Skeletal muscle tissue (tissue), 4 donors: ENCODE data around the gene CYP2A7. TPM values are rescaled to one million over a fixed set of nuclear protein-coding genes. Genes with fewer than 3 reads are reported as not detected.
"Not testable (repeated sequence)": the region's sequence is repeated elsewhere in the genome, so short reads cannot be mapped to it uniquely, and the experiment has no call there.

ENCODE experiments used
- H3K27ac ChIP-seq: one replicate; pipeline ENCODE4 v1.7.0; 2013; ENCODE audit warnings: mild to moderate bottlenecking, low read depth, low read length, inconsistent platforms
- H3K27me3 ChIP-seq, 3 donors: one replicate each; pipeline ENCODE4 v1.7.0; 2013; ENCODE audit warnings: low read length in 3 of 3; ENCODE audit not compliant: control insufficient read depth in 3 of 3, insufficient read depth in 3 of 3
- H3K36me3 ChIP-seq, 3 donors: one replicate each; pipeline ENCODE4 v1.7.0; 2013; ENCODE audit warnings: low read length in 3 of 3; ENCODE audit not compliant: control insufficient read depth in 3 of 3, insufficient read depth in 3 of 3
- H3K4me1 ChIP-seq, 3 donors: one replicate each; pipeline ENCODE4 v1.7.0; 2013; ENCODE audit warnings: low read length in 3 of 3, mild to moderate bottlenecking in 3 of 3; ENCODE audit not compliant: control insufficient read depth in 3 of 3, insufficient read depth in 3 of 3
- H3K4me3 ChIP-seq, 3 donors: one replicate each; pipeline ENCODE4 v1.7.0; 2013; ENCODE audit warnings: low read length in 3 of 3
- H3K9ac ChIP-seq, 3 donors: one replicate each; pipeline ENCODE4 v1.7.0; 2013; ENCODE audit warnings: low read length in 3 of 3, mild to moderate bottlenecking in 3 of 3, moderate library complexity in 2 of 3, low read depth in 1 of 3
- H3K9me3 ChIP-seq, 3 donors: one replicate each; pipeline ENCODE4 v1.7.0; 2013; ENCODE audit warnings: low read length in 3 of 3; ENCODE audit not compliant: control insufficient read depth in 3 of 3
- total RNA-seq: library from RNA; depleted of rRNA; stranded (reverse); fragments of >200 nt; gene quantifications from one replicate; pipeline ENCODE4 v1.2.3, GENCODE V29; 2014
- donor health status: Osteomylitis.

Gene CYP2A7
- total RNA-seq, 1 donor from 2014 or later: not detected

GRCh38 chr19:40829205-40829604 is 52.8 kb downstream of the CYP2A7 start:
- Histone ChIP-seq H3K9ac (no peak overlapping the region), H3K36me3 (peaks cover 8 to 12% (median 9%) of the 10 kb centered on the region in 3 donors), H3K4me3 (no peak overlapping the region)

GRCh38 chr19:40827386-40828247 is 54.4 kb downstream of the CYP2A7 start:
- Histone ChIP-seq H3K36me3 (peaks cover 8 to 12% (median 9%) of the 10 kb centered on the region in 3 donors), H3K27me3 (no peaks in the 10 kb centered on the region), H3K4me3 (no peak overlapping the region), H3K9me3 (no peaks in the 10 kb centered on the region), H3K9ac (no peak overlapping the region), H3K27ac (no peak overlapping the region), H3K4me1 (peaks cover 9 to 14% (median 10%) of the 10 kb centered on the region in 3 donors)

More at GRCh38 chr19:40829205-40829604, 52.8 kb downstream of the CYP2A7 start:
- H3K9me3 ChIP-seq: no peaks in the 10 kb centered on the region
- H3K27ac ChIP-seq: no peak overlapping the region
- H3K4me1 ChIP-seq: peaks cover 3 to 6% (median 4%) of the 10 kb centered on the region in 3 donors
- H3K27me3 ChIP-seq: no peaks in the 10 kb centered on the region

- Histone ChIP-seq H3K4me1 (peaks cover 10 to 13% (median 10%) of the 10 kb centered on the region in 3 donors), H3K36me3 (peaks cover 8 to 12% (median 9%) of the 10 kb centered on the region in 3 donors)
- H3K4me3 ChIP-seq, H3K27me3 ChIP-seq, H3K9ac ChIP-seq, H3K9me3 ChIP-seq, H3K27ac ChIP-seq: not testable (repeated sequence)
Measured at GRCh38 chr19:40826699-40827385, 55.2 kb downstream of the CYP2A7 start.

GRCh38 chr19:40826312-40826698 is 55.7 kb downstream of the CYP2A7 start:
- not testable (repeated sequence) for H3K9ac ChIP-seq, H3K4me1 ChIP-seq, H3K27ac ChIP-seq, H3K4me3 ChIP-seq, H3K27me3 ChIP-seq, H3K9me3 ChIP-seq
- H3K36me3 ChIP-seq: peaks cover 8 to 12% (median 9%) of the 10 kb centered on the region in 3 donors

GRCh38 chr19:40825460-40826095 is 56.5 kb downstream of the CYP2A7 start:
- H3K36me3 ChIP-seq: peaks cover 8 to 12% (median 9%) of the 10 kb centered on the region in 3 donors
- H3K9me3 ChIP-seq, H3K27me3 ChIP-seq, H3K4me3 ChIP-seq, H3K27ac ChIP-seq, H3K4me1 ChIP-seq, H3K9ac ChIP-seq: not testable (repeated sequence)

Other genes with a start within 250 kb of the CYP2A7 start
- gene NUMBL, start 191.6 kb downstream of the CYP2A7 start, total RNA-seq: 9.4 TPM
- 19.3 TPM for gene COQ8B, start 165.3 kb downstream of the CYP2A7 start, total RNA-seq
- 6.8 TPM for gene ITPKC, start 165.1 kb downstream of the CYP2A7 start, total RNA-seq
- under 0.01 TPM for gene ACTMAP, start 131.8 kb downstream of the CYP2A7 start, total RNA-seq
- gene SNRPA, start 131.0 kb downstream of the CYP2A7 start, total RNA-seq: 7.8 TPM
- gene MIA, start 106.7 kb downstream of the CYP2A7 start, total RNA-seq: 2.1 TPM
- gene RAB4B, start 104.0 kb downstream of the CYP2A7 start, total RNA-seq: 2.1 TPM
- 37.1 TPM for gene EGLN2, start 83.0 kb downstream of the CYP2A7 start, total RNA-seq
- gene CYP2A6, start 31.8 kb downstream of the CYP2A7 start, total RNA-seq: not detected
- not detected for gene CYP2B6, start 109.1 kb upstream of the CYP2A7 start, total RNA-seq
- not detected for gene CYP2A13, start 206.2 kb upstream of the CYP2A7 start, total RNA-seq
- not detected for gene CYP2F1, start 232.2 kb upstream of the CYP2A7 start, total RNA-seq